SW 1271 (cell line): ENCODE measurements around the gene CLHC1.
A peak's percentile ranks its signal among the peaks of the same experiment; 100 is the strongest.

ENCODE experiments used
- DNase-seq, 2 experiments: peaks; one replicate each; lab custom pipeline; 2025; lab: John Stamatoyannopoulos, UW

CLHC1 gene

DNA sequence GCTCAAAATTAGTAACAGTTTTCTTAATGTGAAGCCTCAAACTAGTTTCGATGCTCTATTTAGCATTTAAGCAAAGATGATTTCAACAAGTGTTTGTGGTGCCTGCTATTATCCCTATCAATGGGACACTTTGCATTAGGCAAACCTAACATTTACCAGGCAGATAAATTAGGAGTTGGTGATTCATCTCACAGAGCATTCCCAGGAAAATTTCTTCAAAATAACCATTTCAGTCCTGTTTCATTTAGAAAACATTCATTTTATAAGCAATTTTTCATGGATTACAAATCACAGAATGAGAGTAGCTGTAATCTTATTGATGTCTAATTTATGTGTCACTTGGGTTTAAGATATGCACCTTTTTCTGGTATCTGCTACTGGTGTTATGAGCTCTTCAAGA, 62.7 kb downstream of the CLHC1 start:
- DNase-seq: no peak

DNA sequence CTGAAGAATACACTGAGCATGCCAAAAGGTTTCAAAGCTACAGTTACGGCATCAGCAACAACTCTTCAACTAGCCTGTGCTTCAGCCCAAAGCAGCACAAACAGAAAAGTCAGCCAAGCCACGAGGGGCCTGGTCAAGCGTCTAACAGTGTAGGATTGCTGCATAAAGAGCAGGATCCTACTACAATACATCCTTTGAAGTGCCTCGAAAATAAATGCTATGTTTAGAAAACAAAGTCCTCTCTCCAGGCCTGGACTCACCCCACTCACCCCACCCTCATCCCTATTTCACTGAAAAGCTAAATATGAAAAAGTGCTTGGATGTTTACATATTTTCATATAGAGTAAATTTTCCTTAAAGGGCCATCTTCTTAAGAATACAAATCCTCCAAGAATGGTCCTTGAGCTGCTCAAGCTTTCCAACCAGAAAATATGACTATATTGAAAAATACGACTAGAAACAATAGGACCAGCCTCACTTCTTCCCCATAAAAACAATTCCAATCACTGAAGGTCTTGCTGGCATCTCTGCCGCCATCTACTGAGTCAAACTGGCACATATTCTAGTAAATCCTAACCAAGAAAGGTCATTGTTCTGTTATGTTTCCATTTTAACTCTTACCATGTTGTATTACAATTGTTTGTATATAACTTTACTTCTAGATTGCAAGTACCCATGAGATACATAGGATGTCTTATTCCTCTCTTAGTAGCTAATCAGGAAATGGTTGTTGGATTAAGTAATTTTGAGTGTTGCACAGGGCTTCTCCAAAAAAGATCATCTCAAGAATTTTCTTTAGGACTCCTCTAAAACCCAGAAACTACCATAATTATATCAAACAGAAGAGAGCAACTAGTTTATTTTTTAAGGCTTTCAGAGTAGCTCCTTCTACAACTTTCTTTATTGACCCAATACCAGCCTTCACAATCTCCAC, 63.6 kb downstream of the CLHC1 start:
- DNase-seq: peak in 1 of 2 experiments; percentile 70

- no peak for DNase-seq
Observed at GRCh38 chr2:55165626-55166025, 66.5 kb downstream of the CLHC1 start.

GRCh38 chr2:55164534-55165480, 67.3 kb downstream of the CLHC1 start:
- DNase-seq: no peak

DNA sequence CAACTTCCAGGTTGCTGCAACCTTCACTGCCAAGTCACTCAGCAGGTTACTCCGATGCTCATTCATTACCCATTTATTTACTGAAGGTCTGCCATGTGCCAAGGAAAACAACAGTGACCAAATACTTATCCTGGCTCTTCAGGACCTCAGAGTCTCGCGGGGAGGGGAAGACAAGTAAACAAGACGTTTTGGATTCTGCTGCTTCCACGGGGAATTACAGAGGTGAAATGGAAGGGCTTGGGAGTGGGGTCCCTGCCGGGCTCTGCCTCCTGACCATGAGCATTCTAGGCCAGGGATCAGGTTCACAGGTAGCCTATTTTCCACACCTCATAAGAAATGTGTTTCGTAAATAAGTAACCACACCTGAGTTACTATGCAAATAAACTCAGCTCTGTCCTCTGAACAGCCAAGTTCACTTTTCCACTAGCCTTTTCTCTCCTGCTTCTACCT, 68.1 kb downstream of the CLHC1 start:
- DNase-seq: no peak

- DNase-seq: no peak
Observed at GRCh38 chr2:55163274-55163721, 68.8 kb downstream of the CLHC1 start.

- DNase-seq: no peak
Observed at GRCh38 chr2:55162284-55163006, 69.6 kb downstream of the CLHC1 start.

DNA sequence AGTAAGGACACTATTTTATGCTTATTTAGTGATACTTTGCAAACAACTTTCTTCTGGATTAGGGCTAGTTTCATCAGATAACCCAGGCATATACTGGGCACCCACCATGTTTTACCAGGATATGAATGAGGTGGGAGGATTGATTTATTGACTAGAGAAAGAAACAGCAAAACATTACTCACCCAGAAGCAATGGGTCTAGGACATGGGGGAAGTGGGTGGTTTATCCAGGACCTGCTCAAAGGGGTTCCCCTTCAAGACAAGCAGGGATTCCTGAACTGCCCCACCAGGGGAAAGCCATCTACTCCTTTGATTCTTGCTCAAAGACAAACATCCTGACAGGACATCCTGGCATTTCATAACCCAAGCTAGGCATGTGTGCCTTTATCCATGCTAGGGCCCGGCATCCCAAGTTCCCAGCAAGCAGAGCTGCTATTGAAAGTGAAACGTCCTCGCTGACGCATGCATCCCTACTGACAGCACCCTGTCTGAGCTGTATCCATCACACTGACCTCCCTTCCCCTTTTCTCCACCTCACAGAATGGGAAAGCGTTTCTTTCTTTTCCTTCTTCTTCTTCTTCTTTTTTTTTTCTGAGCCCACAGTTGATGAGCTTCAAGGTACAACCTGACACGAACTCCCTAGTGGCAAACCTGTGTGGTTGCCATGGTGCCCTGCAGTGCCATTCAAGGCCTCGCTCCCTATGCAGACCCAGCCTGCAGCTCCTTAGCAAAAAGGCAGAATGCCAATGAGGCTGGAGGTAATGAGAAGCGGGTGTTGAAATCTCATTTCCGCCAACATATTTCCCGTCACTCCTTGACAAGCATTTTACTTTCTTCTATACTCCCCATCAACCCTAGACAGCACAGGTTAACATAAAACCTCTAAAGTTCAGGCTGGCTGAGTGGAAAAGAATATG, 70.5 kb downstream of the CLHC1 start:
- no peak for DNase-seq

DNA sequence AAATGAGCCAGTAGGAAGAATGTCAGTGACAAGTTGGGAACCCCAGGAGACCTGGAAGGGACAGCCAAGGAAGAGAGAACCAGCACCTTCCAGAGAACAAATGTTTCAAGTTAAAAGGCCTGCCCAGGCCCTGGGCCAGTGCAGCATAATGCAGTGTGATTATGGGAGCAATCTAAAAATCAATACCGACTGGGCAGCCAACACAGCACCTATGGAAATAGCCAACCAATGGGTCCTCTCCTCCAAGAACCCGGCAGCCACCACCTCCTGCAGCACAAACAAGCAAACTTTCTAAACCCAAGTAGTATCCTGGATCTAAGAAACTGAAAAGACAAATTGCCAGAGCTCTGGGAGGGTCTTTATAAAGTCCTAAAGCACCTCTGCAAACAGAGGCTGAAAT, 71.7 kb downstream of the CLHC1 start:
- DNase-seq: no peak

DNA sequence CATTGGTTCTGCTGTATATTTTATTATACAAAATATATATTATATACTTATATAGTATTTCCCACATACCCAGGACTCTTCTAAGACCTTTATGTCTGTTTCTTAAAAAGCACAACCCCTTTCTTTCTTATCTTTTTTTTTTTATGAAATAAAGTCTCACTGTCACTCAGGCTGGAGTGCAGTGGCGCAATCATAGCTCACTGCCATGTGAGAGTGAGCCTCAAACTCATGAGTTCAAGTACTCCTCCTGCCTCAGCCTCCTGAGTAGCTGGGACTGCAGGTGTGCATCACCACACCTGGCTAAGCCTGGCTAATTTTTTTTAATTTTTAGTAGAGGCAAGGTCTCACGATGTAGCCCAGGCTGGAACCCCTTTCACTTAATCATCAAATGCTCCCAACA, 72.3 kb downstream of the CLHC1 start:
- no peak for DNase-seq

DNA sequence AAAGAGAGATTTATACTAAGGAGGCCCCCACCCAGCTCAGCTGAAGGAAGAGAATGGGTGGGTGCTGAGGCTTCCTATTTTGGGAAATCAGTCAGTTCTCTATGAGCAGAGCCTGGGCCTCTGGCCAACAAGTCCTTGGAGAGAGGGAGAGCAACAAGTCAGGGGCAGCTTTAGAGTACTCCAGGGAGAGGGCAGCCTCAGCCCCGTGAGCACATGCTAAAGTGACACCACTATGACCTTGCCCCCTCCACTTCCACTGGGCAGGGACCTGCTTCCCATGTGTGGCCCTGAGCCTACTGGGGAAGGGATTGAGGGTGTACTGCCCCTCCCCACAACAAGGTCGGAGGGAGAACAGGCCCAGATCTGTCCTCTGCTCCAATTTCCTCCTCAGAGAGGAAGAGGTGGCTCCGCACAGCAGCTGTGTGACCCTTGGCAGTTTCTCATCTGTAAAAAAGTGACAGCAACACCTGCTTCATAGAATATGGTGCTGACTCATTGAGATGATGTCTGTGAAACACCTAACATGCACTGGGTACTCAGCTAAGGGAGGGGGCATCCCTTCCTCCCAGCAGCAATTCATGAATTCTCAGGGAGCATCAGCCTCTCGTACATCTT, 72.9 kb downstream of the CLHC1 start:
- no peak for DNase-seq

DNA sequence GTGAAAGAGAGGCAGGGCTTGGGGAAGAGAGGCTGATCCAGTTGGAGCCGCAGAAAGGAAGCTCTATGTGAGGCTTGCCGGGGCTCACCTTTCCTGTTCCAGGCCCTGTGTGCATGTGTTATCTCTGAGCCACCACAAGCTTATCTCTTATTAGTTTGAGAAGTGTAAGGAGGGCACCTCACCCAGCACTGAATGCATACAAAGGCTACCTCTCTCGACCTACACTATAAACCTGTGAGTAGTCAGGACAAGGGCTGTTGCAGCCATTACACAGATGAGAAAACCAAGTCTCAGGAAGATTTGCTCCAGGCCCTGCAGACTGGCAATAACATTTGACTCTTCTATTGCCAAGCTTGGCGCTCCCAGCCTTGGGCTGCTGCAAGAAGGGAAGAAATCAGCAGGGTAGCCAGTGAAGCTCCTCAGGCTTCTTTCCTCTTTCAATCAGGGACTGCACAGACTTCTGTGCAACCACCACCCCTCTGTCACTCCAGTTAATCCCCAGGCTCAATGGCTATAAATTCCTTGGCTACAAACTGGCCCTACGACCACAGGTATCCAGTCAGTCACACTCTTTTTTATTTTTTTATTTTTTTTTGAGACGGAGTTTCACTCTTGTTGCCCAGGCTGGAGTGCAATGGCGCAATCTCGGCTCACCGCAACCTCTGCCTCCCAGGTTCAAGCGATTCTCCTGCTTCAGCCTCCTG, 73.8 kb downstream of the CLHC1 start:
- DNase-seq: no peak

DNA sequence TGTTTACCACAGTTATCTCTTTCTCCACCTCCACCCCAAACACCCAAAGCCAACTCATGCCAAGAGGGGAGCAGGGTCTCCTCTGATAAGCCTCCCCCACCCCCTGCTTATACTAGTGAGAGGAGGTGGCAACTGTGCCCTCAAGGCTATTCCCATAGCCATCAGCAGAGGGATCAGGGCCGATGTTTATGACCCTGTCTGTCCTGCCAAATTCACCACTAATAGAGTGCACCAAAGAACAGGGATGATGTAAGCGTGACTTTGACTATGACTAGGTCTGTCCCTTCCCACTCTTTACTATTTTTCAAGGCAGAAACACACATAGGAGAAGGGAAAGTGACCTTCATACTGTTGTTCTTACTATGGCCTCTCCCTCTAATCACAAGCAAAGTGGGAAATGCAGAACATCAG, 74.6 kb downstream of the CLHC1 start:
- DNase-seq: no peak

DNA sequence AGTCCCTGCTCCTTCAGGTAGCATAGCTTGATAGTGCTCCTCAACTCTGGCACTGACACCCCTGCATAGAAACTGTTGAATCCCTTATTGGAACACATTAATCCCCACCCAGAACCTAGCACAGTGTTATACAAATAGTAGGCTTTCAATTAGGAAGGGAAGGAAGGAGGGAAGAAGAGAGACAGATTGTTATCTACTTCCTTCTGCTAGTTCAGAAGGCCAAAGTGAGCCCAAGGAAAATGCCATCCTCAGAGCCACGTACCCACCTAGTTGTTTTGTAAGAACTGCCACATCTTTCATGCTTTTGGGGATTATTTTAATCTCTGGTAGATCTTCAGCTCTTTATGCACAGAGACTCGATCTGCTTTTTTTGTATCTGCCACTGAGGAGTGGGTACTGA, 75.1 kb downstream of the CLHC1 start:
- DNase-seq: no peak

DNA sequence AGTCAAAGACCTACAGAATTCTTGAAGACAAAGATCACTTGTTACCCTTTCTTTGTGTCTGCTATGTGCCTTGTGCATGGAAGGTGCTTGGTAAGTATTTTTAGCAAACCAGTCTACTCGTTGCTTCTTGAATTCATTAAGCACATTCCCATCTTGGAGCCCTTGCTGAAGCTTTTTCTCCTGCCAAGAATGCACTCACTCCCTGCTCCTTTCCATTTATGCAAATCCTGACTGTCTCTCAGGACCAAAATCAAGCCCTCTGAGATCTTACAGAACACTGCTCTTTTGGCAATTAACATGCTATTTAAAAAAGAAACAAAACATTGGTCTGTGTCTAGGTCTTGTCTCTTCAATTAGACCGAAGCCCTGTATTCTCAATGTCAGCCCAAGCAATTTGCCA, 75.8 kb downstream of the CLHC1 start:
- no peak for DNase-seq

DNA sequence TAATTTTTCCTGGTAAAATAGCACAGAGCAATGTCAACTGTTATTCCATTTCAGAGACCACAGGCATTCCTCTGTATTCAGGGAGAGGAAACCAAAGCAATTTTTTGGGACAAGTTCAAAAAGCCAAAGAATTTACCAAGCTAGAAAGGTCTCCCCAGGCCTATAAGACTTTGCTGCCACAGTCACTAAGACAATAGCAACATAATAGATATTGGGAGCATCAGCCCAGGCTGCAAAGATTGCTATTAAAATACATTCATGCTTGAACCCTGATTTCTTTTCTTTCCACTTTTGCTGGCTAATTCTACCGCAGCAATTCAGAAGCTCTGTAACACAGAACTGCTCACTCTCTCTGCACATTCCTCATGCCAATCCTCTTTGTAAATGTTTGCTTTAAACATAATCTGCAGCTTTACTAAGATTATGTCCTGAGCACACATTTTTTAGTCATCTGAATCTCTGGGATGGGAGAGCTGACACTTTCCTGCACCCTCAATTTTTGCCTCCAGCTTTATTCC, 76.3 kb downstream of the CLHC1 start:
- DNase-seq: no peak

- DNase-seq: no peak
Observed at GRCh38 chr2:55155206-55155605, 76.9 kb downstream of the CLHC1 start.

GRCh38 chr2:55154525-55155030, 77.5 kb downstream of the CLHC1 start:
- no peak for DNase-seq

GRCh38 chr2:55153584-55154299, 78.4 kb downstream of the CLHC1 start:
- no peak for DNase-seq
